CD4-positive, alpha-beta T cell treated with Interleukin-12 subunit alpha and Interleukin-12 subunit beta, for 1 hour (primary cell): Measurements from ENCODE around the gene DAZAP1.

ENCODE experiments used
- DNase-seq: peaks from one replicate; pipeline ENCODE4 v3.0.0-alpha.2; 2020

Gene DAZAP1

GRCh38 chr19:1426736-1427135 lies 19.4 kb downstream of the DAZAP1 start:
- DNase-seq: no peak

- no peak for DNase-seq
Observed at GRCh38 chr19:1427221-1427920, 20.0 kb downstream of the DAZAP1 start.

GRCh38 chr19:1428738-1429391 lies 21.5 kb downstream of the DAZAP1 start:
- no peak for DNase-seq

GRCh38 chr19:1429750-1430149 lies 22.4 kb downstream of the DAZAP1 start:
- no peak for DNase-seq

GRCh38 chr19:1430246-1430645 lies 22.9 kb downstream of the DAZAP1 start:
- DNase-seq: no peak

GRCh38 chr19:1431759-1432506 lies 24.5 kb downstream of the DAZAP1 start:
- no peak for DNase-seq

GRCh38 chr19:1432507-1432887 lies 25.1 kb downstream of the DAZAP1 start:
- no peak for DNase-seq

- no peak for DNase-seq
Observed at GRCh38 chr19:1433119-1434039, 26.0 kb downstream of the DAZAP1 start.

- no peak for DNase-seq
Observed at GRCh38 chr19:1434040-1434366, 26.6 kb downstream of the DAZAP1 start.

- no peak for DNase-seq
Observed at GRCh38 chr19:1434577-1435060, 27.2 kb downstream of the DAZAP1 start.

GRCh38 chr19:1435378-1435989 lies 28.1 kb downstream of the DAZAP1 start:
- no peak for DNase-seq

- DNase-seq: no peak
Observed at GRCh38 chr19:1437609-1438008, 30.2 kb downstream of the DAZAP1 start.

GRCh38 chr19:1438035-1438932 lies 30.9 kb downstream of the DAZAP1 start, which contains the start of gene RPS15:
RPS15 (plus strand) TSS chr19:1438396; CDS start chr19:1438426, 30 bp downstream.
- DNase-seq: peak; percentile 97

GRCh38 chr19:1438933-1439354 lies 31.6 kb downstream of the DAZAP1 start:
- DNase-seq: no peak

- peak; percentile 33 for DNase-seq
Observed at GRCh38 chr19:1439525-1440417, 32.4 kb downstream of the DAZAP1 start.

GRCh38 chr19:1440418-1440801 lies 33.0 kb downstream of the DAZAP1 start:
- DNase-seq: no peak

GRCh38 chr19:1441022-1441426 lies 33.6 kb downstream of the DAZAP1 start:
- no peak for DNase-seq

- no peak for DNase-seq
Observed at GRCh38 chr19:1441677-1442438, 34.5 kb downstream of the DAZAP1 start.
